ENCODE measurements around the gene SNX25.

SNX25 gene

GRCh38 chr4:185209031-185209851, at the start of gene SNX25:
Gene SNX25 (plus strand): TSS chr4:185209598. CDS start chr4:185209827, 229 bp downstream.
- H3K36me3 ChIP-seq (ENCODE audit: control insufficient read depth, insufficient read depth, low read length): no peaks in the 10 kb centered on the region
- peak within 1 kb of the TSS; percentile 42 for H3K9ac ChIP-seq (ENCODE audit: low read depth, low read length)
- peak within 1 kb of the TSS; percentile 73 for H3K4me3 ChIP-seq (ENCODE audit: low read depth, low read length)
- H3K4me1 ChIP-seq (ENCODE audit: control insufficient read depth, insufficient read depth, low read length): peaks cover 14% of the 10 kb centered on the region
- H3K27me3 ChIP-seq (ENCODE audit: control insufficient read depth, insufficient read depth, low read length): peaks cover 23% of the 10 kb centered on the region
- no peaks in the 10 kb centered on the region for H3K9me3 ChIP-seq (ENCODE audit: control insufficient read depth, insufficient read depth, low read length)

DNA sequence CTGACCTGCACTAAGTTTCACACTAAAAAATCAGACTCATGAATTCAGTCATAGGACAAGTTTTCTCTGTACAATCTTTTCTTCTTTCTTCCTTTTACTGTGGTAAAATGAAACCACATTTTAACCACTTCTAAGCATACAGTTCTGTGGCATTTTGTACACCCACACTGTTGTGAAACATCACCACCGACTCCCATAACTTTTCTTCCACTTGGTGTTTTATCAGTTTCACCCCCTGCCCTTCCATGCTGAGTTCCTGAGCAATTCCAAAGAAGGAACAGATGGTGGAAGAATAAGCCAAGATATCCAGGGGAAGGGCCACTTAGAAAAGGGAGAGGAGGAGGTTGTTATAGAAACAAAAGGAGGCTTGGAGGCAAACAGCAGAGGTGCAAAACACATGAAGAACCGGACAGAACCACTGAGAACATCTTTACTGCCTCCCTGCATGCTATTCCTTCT, 43.8 kb upstream of the SNX25 start:
- Histone ChIP-seq H3K9me3 (ENCODE audit: control insufficient read depth, insufficient read depth, low read length) (no peaks in the 10 kb centered on the region), H3K36me3 (ENCODE audit: control insufficient read depth, insufficient read depth, low read length) (peaks cover 3% of the 10 kb centered on the region), H3K4me1 (ENCODE audit: control insufficient read depth, insufficient read depth, low read length) (peaks cover 3% of the 10 kb centered on the region), H3K27me3 (ENCODE audit: control insufficient read depth, insufficient read depth, low read length) (no peaks in the 10 kb centered on the region), H3K9ac (ENCODE audit: low read depth, low read length) (no peak overlapping the region), H3K4me3 (ENCODE audit: low read depth, low read length) (no peak overlapping the region)

GRCh38 chr4:185167234-185167633, 42.2 kb upstream of the SNX25 start:
- Histone ChIP-seq H3K36me3 (ENCODE audit: control insufficient read depth, insufficient read depth, low read length) (peaks cover 3% of the 10 kb centered on the region), H3K4me3 (ENCODE audit: low read depth, low read length) (no peak overlapping the region), H3K27me3 (ENCODE audit: control insufficient read depth, insufficient read depth, low read length) (no peaks in the 10 kb centered on the region), H3K4me1 (ENCODE audit: control insufficient read depth, insufficient read depth, low read length) (peaks cover 5% of the 10 kb centered on the region), H3K9me3 (ENCODE audit: control insufficient read depth, insufficient read depth, low read length) (no peaks in the 10 kb centered on the region), H3K9ac (ENCODE audit: low read depth, low read length) (no peak overlapping the region)

- Histone ChIP-seq H3K4me3 (ENCODE audit: low read depth, low read length) (no peak overlapping the region), H3K9ac (ENCODE audit: low read depth, low read length) (no peak overlapping the region), H3K27me3 (ENCODE audit: control insufficient read depth, insufficient read depth, low read length) (no peaks in the 10 kb centered on the region), H3K9me3 (ENCODE audit: control insufficient read depth, insufficient read depth, low read length) (no peaks in the 10 kb centered on the region), H3K4me1 (ENCODE audit: control insufficient read depth, insufficient read depth, low read length) (peaks cover 3% of the 10 kb centered on the region), H3K36me3 (ENCODE audit: control insufficient read depth, insufficient read depth, low read length) (no peaks in the 10 kb centered on the region)
Observed at GRCh38 chr4:185171373-185172071, 37.9 kb upstream of the SNX25 start.

GRCh38 chr4:185179488-185179887, 29.9 kb upstream of the SNX25 start:
- no peak overlapping the region for H3K9ac ChIP-seq (ENCODE audit: low read depth, low read length)
- no peaks in the 10 kb centered on the region for H3K9me3 ChIP-seq (ENCODE audit: control insufficient read depth, insufficient read depth, low read length)

DNA sequence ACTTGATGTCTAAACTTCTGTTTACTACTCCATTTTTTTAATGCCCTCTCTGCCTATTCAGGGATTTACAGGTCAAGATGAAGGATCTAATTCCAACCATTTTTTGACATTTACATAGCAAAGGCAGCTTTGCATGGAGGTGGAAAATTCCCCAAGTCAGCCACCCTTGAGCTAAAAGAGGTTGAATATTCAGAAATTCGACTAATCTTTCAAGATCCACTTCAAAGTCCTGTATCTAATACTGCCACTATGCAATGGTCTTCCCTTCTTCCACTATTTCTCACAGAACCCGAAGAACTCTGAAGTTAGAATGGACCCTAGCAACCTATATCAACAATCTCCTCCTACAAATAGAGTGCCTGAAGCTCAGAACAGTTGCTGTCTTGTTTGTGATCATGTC, 27.2 kb upstream of the SNX25 start:
- Histone ChIP-seq H3K9me3 (ENCODE audit: control insufficient read depth, insufficient read depth, low read length) (no peaks in the 10 kb centered on the region), H3K4me3 (ENCODE audit: low read depth, low read length) (no peak overlapping the region), H3K36me3 (ENCODE audit: control insufficient read depth, insufficient read depth, low read length) (no peaks in the 10 kb centered on the region), H3K9ac (ENCODE audit: low read depth, low read length) (no peak overlapping the region), H3K4me1 (ENCODE audit: control insufficient read depth, insufficient read depth, low read length) (peaks cover 18% of the 10 kb centered on the region), H3K27me3 (ENCODE audit: control insufficient read depth, insufficient read depth, low read length) (no peaks in the 10 kb centered on the region)

More at GRCh38 chr4:185179488-185179887, 29.9 kb upstream of the SNX25 start:
- peaks cover 18% of the 10 kb centered on the region for H3K4me1 ChIP-seq (ENCODE audit: control insufficient read depth, insufficient read depth, low read length)
- H3K27me3 ChIP-seq (ENCODE audit: control insufficient read depth, insufficient read depth, low read length): no peaks in the 10 kb centered on the region
- no peaks in the 10 kb centered on the region for H3K36me3 ChIP-seq (ENCODE audit: control insufficient read depth, insufficient read depth, low read length)
- H3K4me3 ChIP-seq (ENCODE audit: low read depth, low read length): no peak overlapping the region

GRCh38 chr4:185183622-185184281, 25.6 kb upstream of the SNX25 start:
- H3K27me3 ChIP-seq (ENCODE audit: control insufficient read depth, insufficient read depth, low read length): no peaks in the 10 kb centered on the region
- H3K36me3 ChIP-seq (ENCODE audit: control insufficient read depth, insufficient read depth, low read length): no peaks in the 10 kb centered on the region
- peaks cover 18% of the 10 kb centered on the region for H3K4me1 ChIP-seq (ENCODE audit: control insufficient read depth, insufficient read depth, low read length)

GRCh38 chr4:185186769-185187168, 22.6 kb upstream of the SNX25 start:
- Histone ChIP-seq H3K36me3 (ENCODE audit: control insufficient read depth, insufficient read depth, low read length) (no peaks in the 10 kb centered on the region), H3K4me3 (ENCODE audit: low read depth, low read length) (no peak overlapping the region), H3K9ac (ENCODE audit: low read depth, low read length) (no peak overlapping the region), H3K9me3 (ENCODE audit: control insufficient read depth, insufficient read depth, low read length) (no peaks in the 10 kb centered on the region), H3K4me1 (ENCODE audit: control insufficient read depth, insufficient read depth, low read length) (peaks cover 15% of the 10 kb centered on the region), H3K27me3 (ENCODE audit: control insufficient read depth, insufficient read depth, low read length) (no peaks in the 10 kb centered on the region)

More at GRCh38 chr4:185183622-185184281, 25.6 kb upstream of the SNX25 start:
- H3K9ac ChIP-seq (ENCODE audit: low read depth, low read length): no peak overlapping the region
- H3K9me3 ChIP-seq (ENCODE audit: control insufficient read depth, insufficient read depth, low read length): no peaks in the 10 kb centered on the region
- H3K4me3 ChIP-seq (ENCODE audit: low read depth, low read length): no peak overlapping the region

GRCh38 chr4:185189606-185190305, 19.6 kb upstream of the SNX25 start:
- Histone ChIP-seq H3K27me3 (ENCODE audit: control insufficient read depth, insufficient read depth, low read length) (no peaks in the 10 kb centered on the region), H3K4me3 (ENCODE audit: low read depth, low read length) (no peak overlapping the region), H3K9ac (ENCODE audit: low read depth, low read length) (no peak overlapping the region), H3K4me1 (ENCODE audit: control insufficient read depth, insufficient read depth, low read length) (no peaks in the 10 kb centered on the region), H3K9me3 (ENCODE audit: control insufficient read depth, insufficient read depth, low read length) (no peaks in the 10 kb centered on the region), H3K36me3 (ENCODE audit: control insufficient read depth, insufficient read depth, low read length) (no peaks in the 10 kb centered on the region)

DNA sequence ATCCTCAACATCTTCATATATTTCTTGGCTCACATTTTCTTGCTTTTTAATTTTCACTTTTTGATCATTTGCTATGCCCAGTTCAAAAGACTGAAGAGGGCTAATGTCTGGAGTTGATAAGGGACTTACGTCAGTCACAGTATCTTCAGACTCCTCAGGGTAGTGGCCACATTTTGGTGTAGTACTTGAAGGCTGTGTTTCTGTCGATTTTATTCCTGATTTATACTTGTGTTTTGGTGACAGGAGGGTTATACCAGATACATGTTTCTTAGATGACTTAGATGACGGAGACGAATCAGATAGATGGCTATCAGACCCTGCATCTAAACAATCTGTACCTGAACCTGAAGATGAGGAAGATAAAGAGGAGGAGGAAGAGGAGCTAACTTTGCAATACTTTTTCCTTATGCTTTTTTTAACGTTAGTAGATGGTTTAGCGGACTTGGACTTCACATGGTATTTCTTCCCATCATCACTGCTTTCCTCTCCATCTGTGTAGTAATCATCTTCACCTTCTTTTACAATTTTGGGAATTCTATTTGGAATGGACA, 19.0 kb upstream of the SNX25 start:
- no peaks in the 10 kb centered on the region for H3K9me3 ChIP-seq (ENCODE audit: control insufficient read depth, insufficient read depth, low read length)

DNA sequence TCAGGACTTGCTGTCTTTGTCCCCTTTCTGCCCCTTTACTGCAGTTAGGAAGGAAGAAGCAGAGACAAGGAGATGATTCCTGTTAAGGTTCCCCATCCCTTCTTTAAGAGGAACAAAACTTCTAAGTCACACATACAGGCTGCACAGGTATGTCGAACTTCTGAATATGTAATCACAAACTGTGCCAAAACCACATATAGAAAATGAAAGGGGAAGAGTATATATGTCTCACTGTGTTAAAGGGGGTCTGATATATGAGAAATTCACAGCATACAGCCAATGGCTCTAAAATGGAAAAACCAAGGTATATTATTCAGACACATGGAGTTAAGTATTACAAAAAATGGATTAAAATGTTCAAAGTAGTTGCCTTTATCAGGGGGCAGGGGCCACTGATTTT, 17.3 kb upstream of the SNX25 start:
- H3K9ac ChIP-seq (ENCODE audit: low read depth, low read length): no peak overlapping the region
- no peaks in the 10 kb centered on the region for H3K9me3 ChIP-seq (ENCODE audit: control insufficient read depth, insufficient read depth, low read length)
- H3K4me1 ChIP-seq (ENCODE audit: control insufficient read depth, insufficient read depth, low read length): no peaks in the 10 kb centered on the region
- H3K36me3 ChIP-seq (ENCODE audit: control insufficient read depth, insufficient read depth, low read length): no peaks in the 10 kb centered on the region
- no peak overlapping the region for H3K4me3 ChIP-seq (ENCODE audit: low read depth, low read length)
- no peaks in the 10 kb centered on the region for H3K27me3 ChIP-seq (ENCODE audit: control insufficient read depth, insufficient read depth, low read length)

More for the DNA sequence above, 19.0 kb upstream of the SNX25 start:
- no peaks in the 10 kb centered on the region for H3K36me3 ChIP-seq (ENCODE audit: control insufficient read depth, insufficient read depth, low read length)
- H3K4me1 ChIP-seq (ENCODE audit: control insufficient read depth, insufficient read depth, low read length): no peaks in the 10 kb centered on the region
- H3K9ac ChIP-seq (ENCODE audit: low read depth, low read length): no peak overlapping the region
- H3K4me3 ChIP-seq (ENCODE audit: low read depth, low read length): no peak overlapping the region
- no peaks in the 10 kb centered on the region for H3K27me3 ChIP-seq (ENCODE audit: control insufficient read depth, insufficient read depth, low read length)

Data from iPS-15b (cell line).